Neuronal stem cell (in vitro differentiated cells): Measurements from ENCODE around the gene KCNQ1.

Experiments
- DNase-seq: peaks from one replicate; pipeline ENCODE4 v3.0.0-alpha.2; 2013; ENCODE audit warnings: low spot score
- H2AFZ ChIP-seq: one replicate; pipeline ENCODE4 v1.6.1; 2013; ENCODE audit warnings: mild to moderate bottlenecking, low read length, inconsistent platforms
- H2AK5ac ChIP-seq: 2 replicates; pipeline ENCODE4 v1.6.1; 2013; ENCODE audit warnings: low read depth, mild to moderate bottlenecking, inconsistent platforms, low read length, moderate library complexity, mixed read lengths
- H2BK120ac ChIP-seq: 2 replicates; pipeline ENCODE4 v1.6.1; 2013; ENCODE audit warnings: low read depth, mild to moderate bottlenecking, inconsistent platforms, low read length, moderate library complexity, mixed read lengths
- H2BK12ac ChIP-seq: one replicate; pipeline ENCODE4 v1.6.1; 2013; ENCODE audit warnings: low read length, inconsistent platforms
- H2BK15ac ChIP-seq: 2 replicates; pipeline ENCODE4 v1.6.1; 2013; ENCODE audit warnings: mild to moderate bottlenecking, low read length, inconsistent platforms, mixed read lengths
- H2BK5ac ChIP-seq: one replicate; pipeline ENCODE4 v1.6.1; 2013; ENCODE audit warnings: inconsistent platforms, mild to moderate bottlenecking, low read length, moderate library complexity
- H3K14ac ChIP-seq: one replicate; pipeline ENCODE4 v1.6.1; 2013; ENCODE audit warnings: low read length, inconsistent platforms
- H3K18ac ChIP-seq: 2 replicates; pipeline ENCODE4 v1.6.1; 2013; ENCODE audit warnings: low read length, inconsistent platforms
- H3K23ac ChIP-seq: 2 replicates; pipeline ENCODE4 v1.6.1; 2013; ENCODE audit warnings: low read depth, mild to moderate bottlenecking, mixed read lengths, low read length, inconsistent platforms; ENCODE audit not compliant: poor library complexity
- H3K27ac ChIP-seq: replicated peaks from 3 replicates; pipeline ENCODE4 v1.5.1; 2013; ENCODE audit warnings: low read length, inconsistent platforms
- H3K27me3 ChIP-seq, 3 experiments: 2 replicates each; pipeline ENCODE4 v1.6.1; 2013; ENCODE audit warnings: low read length in 3 of 3, mild to moderate bottlenecking in 2 of 3, inconsistent platforms in 1 of 3, low read depth in 1 of 3, mixed read lengths in 1 of 3, moderate library complexity in 1 of 3; ENCODE audit not compliant: control insufficient read depth in 3 of 3, insufficient read depth in 3 of 3
- H3K36me3 ChIP-seq, 2 donors: replicated peaks in 1 of 2; 2 replicates each; pipeline ENCODE4 v1.6.1; 2013; ENCODE audit warnings: low read length in 2 of 2; ENCODE audit not compliant: control insufficient read depth in 2 of 2, insufficient read depth in 2 of 2
- H3K4ac ChIP-seq: 2 replicates; pipeline ENCODE4 v1.6.1; 2013; ENCODE audit warnings: inconsistent platforms, mild to moderate bottlenecking, low read length, moderate library complexity
- H3K4me1 ChIP-seq, 2 donors: 1 replicate in 1 of 2; 2 replicates in 1 of 2; pipeline ENCODE4 v1.6.1; 2013; ENCODE audit warnings: low read length in 2 of 2, low read depth in 1 of 2; ENCODE audit not compliant: control insufficient read depth in 2 of 2, insufficient read depth in 1 of 2
- H3K4me2 ChIP-seq: one replicate; pipeline ENCODE4 v1.6.1; 2013; ENCODE audit warnings: mild to moderate bottlenecking, low read length, inconsistent platforms; ENCODE audit not compliant: insufficient read depth, poor library complexity, severe bottlenecking
- H3K4me3 ChIP-seq, 2 donors: 2 replicates each; pipeline ENCODE4 v1.5.1; 2013; ENCODE audit warnings: low read length in 2 of 2, mild to moderate bottlenecking in 2 of 2, inconsistent platforms in 1 of 2, moderate library complexity in 1 of 2
- H3K79me1 ChIP-seq: one replicate; pipeline ENCODE4 v1.6.1; 2013; ENCODE audit warnings: low read depth, mild to moderate bottlenecking, inconsistent platforms, low read length, moderate library complexity
- H3K9ac ChIP-seq: one replicate; pipeline ENCODE4 v1.6.1; 2013; ENCODE audit warnings: mild to moderate bottlenecking, low read depth, low read length, inconsistent platforms; ENCODE audit not compliant: poor library complexity
- H3K9me3 ChIP-seq, 2 donors: replicated peaks in 1 of 2; 2 replicates each; pipeline versions ENCODE3 to v1.6.1; 2013; ENCODE audit warnings: low read length in 2 of 2, mild to moderate bottlenecking in 2 of 2, inconsistent platforms in 1 of 2, low read depth in 1 of 2, mixed read lengths in 1 of 2, moderate library complexity in 1 of 2; ENCODE audit not compliant: control insufficient read depth in 2 of 2, insufficient read depth in 1 of 2
- H4K8ac ChIP-seq: one replicate; pipeline ENCODE4 v1.6.1; 2013; ENCODE audit warnings: low read depth, mild to moderate bottlenecking, inconsistent platforms, low read length, moderate library complexity
- H4K91ac ChIP-seq: one replicate; pipeline ENCODE4 v1.6.1; 2013; ENCODE audit warnings: low read length, low read depth, mild to moderate bottlenecking, inconsistent platforms; ENCODE audit not compliant: poor library complexity
- WGBS, 2 donors: extraction: QIAGEN DNeasy Blood & Tissue Kit; methylation state at CpG; one replicate each; pipeline ENCODE4 v1.1.7; 2013; ENCODE audit warnings: missing lambda C conversion rate in 2 of 2, mixed read lengths in 1 of 2; ENCODE audit not compliant: insufficient read length in 2 of 2, insufficient replicate concordance in 1 of 2; ENCODE audit errors: extremely low coverage in 2 of 2; 5-methylcytosine and 5-hydroxymethylcytosine counted together

Gene KCNQ1

DNA sequence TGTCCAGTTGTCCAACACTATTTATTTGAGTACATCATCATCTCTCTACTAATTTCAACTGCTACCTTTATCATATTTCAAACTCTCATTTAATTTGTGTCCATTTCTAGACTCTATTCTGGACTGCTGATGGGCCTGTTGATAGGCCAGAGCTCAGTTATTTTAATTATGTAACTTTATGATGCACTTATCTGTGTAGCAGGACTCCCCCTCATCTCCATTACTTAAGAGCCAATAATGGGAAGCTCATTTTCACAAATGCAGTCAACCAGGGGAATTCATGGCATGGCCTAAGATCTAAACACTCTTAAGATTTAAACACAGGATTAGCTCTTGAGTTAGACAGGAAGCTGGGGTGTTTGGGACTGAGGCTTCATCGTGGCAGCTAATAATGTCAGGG, 233.6 kb downstream of the KCNQ1 start:
- H3K4me1 ChIP-seq, result peaks cover 0 to 8% of the 10 kb centered on the region in 2 donors
- no CpG with 5 or more reads among the region's 1 CpG for WGBS, 2 donors
- DNase-seq, result no peak

DNA sequence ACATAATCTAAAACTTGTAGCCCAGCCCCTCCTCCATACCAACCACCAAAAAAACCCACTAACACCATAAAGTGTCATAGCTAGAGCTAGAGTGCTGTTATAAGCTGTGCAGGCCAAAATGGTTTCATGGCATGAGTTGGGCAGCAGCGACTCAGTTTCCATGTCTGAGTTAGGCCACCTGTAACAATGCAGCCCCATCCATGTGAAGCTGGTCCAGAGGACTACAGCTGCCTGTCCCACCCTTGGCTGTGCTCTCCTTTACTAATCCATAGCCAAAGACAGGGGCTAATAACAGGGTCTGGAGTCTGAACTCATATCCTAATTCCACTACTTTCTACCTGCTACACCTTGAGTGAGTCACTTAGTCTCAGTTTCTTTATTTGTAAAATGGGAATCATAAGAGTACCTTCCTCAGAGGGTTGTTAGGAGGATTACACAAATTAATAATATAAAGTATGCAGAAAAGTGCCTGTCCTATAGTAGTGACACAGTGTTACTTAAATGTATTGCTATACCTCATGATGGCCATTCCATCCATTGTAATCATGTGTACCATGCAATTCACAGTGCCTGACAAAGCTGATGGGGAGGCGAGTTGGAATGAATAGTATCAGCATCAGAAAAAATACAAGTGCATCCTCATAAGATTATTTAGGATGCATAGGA, 234.3 kb downstream of the KCNQ1 start:
- Histone ChIP-seq H3K18ac (no peak overlapping the region), H4K8ac (no peak overlapping the region), H2BK120ac (no peak overlapping the region), H3K14ac (no peak overlapping the region), H2AFZ (no peak overlapping the region), H3K4me2 (no peak overlapping the region), H3K23ac (no peak overlapping the region), H3K9ac (no peak overlapping the region), H3K4ac (no peak overlapping the region), H2BK15ac (no peak overlapping the region), H2AK5ac (no peak overlapping the region), H3K4me3 (peak overlapping the region in 1 of 2 donors; percentile 28), H3K36me3 (peaks cover 0 to 5% of the 10 kb centered on the region in 2 donors), H3K4me1 (peaks cover 0 to 8% of the 10 kb centered on the region in 2 donors), H4K91ac (no peak overlapping the region), H3K27ac (no peak overlapping the region), H2BK5ac (no peak overlapping the region), H2BK12ac (no peak overlapping the region), H3K79me1 (no peaks in the 10 kb centered on the region), H3K27me3 (no peaks in the 10 kb centered on the region), H3K9me3 (no peaks in the 10 kb centered on the region)
- no CpG with 5 or more reads among the region's 2 CpGs for whole genome bisulfite sequencing, 2 donors
- no peak for DNase-seq

More for the DNA sequence above, 233.6 kb downstream of the KCNQ1 start:
- H3K4me2 ChIP-seq, result no peak overlapping the region
- H3K27ac ChIP-seq, result no peak overlapping the region
- H2BK120ac ChIP-seq, result no peak overlapping the region
- no peak overlapping the region for H2BK15ac ChIP-seq
- H3K27me3 ChIP-seq, result no peaks in the 10 kb centered on the region
- H3K18ac ChIP-seq, result no peak overlapping the region
- H4K8ac ChIP-seq, result no peak overlapping the region
- no peaks in the 10 kb centered on the region for H3K79me1 ChIP-seq
- H3K36me3 ChIP-seq, result peaks cover 0 to 5% of the 10 kb centered on the region in 2 donors
- no peak overlapping the region for H4K91ac ChIP-seq
- H3K4ac ChIP-seq, result no peak overlapping the region
- H3K14ac ChIP-seq, result no peak overlapping the region
- no peak overlapping the region for H2BK12ac ChIP-seq
- no peak overlapping the region for H2AK5ac ChIP-seq
- no peak overlapping the region for H2BK5ac ChIP-seq
- no peak overlapping the region for H3K23ac ChIP-seq
- no peaks in the 10 kb centered on the region for H3K9me3 ChIP-seq
- no peak overlapping the region for H2AFZ ChIP-seq
- H3K9ac ChIP-seq, result no peak overlapping the region
- H3K4me3 ChIP-seq, result no peak overlapping the region

DNA sequence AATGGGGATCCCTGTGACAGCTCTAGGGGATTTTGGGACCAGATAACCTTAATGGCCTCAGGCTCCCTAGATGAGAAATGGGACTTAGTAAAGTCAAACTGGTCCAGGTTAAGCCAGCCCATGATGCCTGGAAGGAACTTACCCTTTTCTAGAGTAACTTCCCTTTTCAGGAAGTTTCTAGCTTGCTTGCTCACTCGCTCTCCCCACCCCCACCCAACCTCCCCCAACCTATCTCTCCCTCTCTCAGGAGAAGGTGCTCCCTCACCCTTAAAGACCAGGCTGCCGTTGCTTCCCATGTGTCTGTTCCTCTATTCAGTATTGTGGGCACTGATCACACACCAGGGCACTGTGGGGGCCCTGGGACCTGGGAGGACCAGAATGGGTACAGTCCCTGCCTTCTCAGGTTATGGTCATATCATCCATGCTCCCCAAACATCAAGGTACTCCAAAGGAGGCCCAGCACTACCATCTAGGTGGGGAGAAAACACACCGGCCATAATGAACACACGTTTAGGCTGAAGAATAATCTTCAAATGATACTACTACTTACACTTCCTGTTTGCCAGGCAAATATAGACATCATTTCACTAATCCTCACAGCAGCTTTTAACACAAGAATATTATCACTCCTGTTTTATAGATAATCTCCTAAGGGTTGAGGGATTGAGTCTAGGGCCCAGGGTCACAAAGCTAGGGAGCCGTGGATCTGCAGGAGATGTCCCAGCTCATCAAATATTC, 236.8 kb downstream of the KCNQ1 start:
- Histone ChIP-seq H3K4me1 (no peaks in the 10 kb centered on the region), H3K18ac (no peak overlapping the region), H2AK5ac (no peak overlapping the region), H2BK12ac (no peak overlapping the region), H3K4me2 (no peak overlapping the region), H3K79me1 (no peaks in the 10 kb centered on the region), H3K23ac (no peak overlapping the region), H3K9ac (no peak overlapping the region), H2BK120ac (no peak overlapping the region), H3K4me3 (no peak overlapping the region), H2BK5ac (no peak overlapping the region), H3K36me3 (peaks cover 0 to 8% of the 10 kb centered on the region in 2 donors), H2AFZ (no peak overlapping the region), H2BK15ac (no peak overlapping the region), H3K27ac (no peak overlapping the region), H4K8ac (no peak overlapping the region), H4K91ac (no peak overlapping the region), H3K9me3 (no peaks in the 10 kb centered on the region), H3K4ac (no peak overlapping the region), H3K27me3 (no peaks in the 10 kb centered on the region), H3K14ac (no peak overlapping the region)
- no peak for DNase-seq
- WGBS, 2 donors, result no CpG with 5 or more reads among the region's 5 CpGs

DNA sequence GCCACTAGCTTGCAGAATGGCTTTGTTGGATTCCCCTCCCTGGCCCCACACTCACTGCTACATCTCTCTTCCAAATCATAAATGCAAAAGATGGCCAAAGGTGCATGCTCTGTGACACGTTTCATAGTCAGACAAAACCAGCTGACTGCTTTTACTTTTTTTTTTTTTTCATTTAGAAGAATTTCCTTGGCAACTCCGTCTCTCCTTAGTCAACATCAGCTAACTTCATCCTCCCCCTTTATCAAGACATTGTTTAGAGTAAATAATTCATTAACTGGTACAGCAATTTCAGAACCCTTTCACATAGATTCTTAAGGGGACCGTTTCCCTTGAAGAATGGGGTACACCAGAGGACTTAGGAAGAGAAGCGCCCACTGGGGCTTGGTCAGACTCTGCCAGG, 239.0 kb downstream of the KCNQ1 start:
- no peak overlapping the region for H2AFZ ChIP-seq
- peaks cover 4 to 6% of the 10 kb centered on the region in 2 donors for H3K4me1 ChIP-seq
- no peak overlapping the region for H2AK5ac ChIP-seq
- no peaks in the 10 kb centered on the region for H3K79me1 ChIP-seq
- H3K23ac ChIP-seq, result no peak overlapping the region
- H2BK120ac ChIP-seq, result no peak overlapping the region
- no peak overlapping the region for H3K14ac ChIP-seq
- DNase-seq, result no peak
- no peaks in the 10 kb centered on the region for H3K27me3 ChIP-seq
- no peak overlapping the region for H2BK15ac ChIP-seq
- H4K8ac ChIP-seq, result no peak overlapping the region
- no peak overlapping the region for H3K4ac ChIP-seq
- no CpG with 5 or more reads among the region's 4 CpGs for WGBS, 2 donors
- H3K4me2 ChIP-seq, result no peak overlapping the region
- H3K36me3 ChIP-seq, result peaks cover 0 to 8% of the 10 kb centered on the region in 2 donors
- H3K9ac ChIP-seq, result no peak overlapping the region
- no peak overlapping the region for H2BK12ac ChIP-seq
- H3K4me3 ChIP-seq, result no peak overlapping the region
- no peak overlapping the region for H2BK5ac ChIP-seq
- H3K9me3 ChIP-seq, result no peaks in the 10 kb centered on the region
- H3K18ac ChIP-seq, result no peak overlapping the region
- H4K91ac ChIP-seq, result no peak overlapping the region
- no peak overlapping the region for H3K27ac ChIP-seq
